Endodermal cell (in vitro differentiated cells): ENCODE measurements around the gene LIPG. TPM values are rescaled to one million over a fixed set of nuclear protein-coding genes. Genes with fewer than 3 reads are reported as not detected.

ENCODE experiments used
- DNase-seq: peaks from one replicate; pipeline ENCODE4 v3.0.0-alpha.2; 2017
- H3K27ac ChIP-seq: 2 replicates; pipeline ENCODE4 v1.5.1; 2013; ENCODE audit warnings: mild to moderate bottlenecking, low read depth, low read length, moderate library complexity
- H3K27me3 ChIP-seq: 2 replicates; pipeline ENCODE4 v1.6.1; 2013; ENCODE audit warnings: mild to moderate bottlenecking, low read length, moderate library complexity; ENCODE audit not compliant: insufficient read depth, control insufficient read depth, poor library complexity, severe bottlenecking
- H3K36me3 ChIP-seq: 2 replicates; pipeline ENCODE4 v1.7.0; 2013; ENCODE audit warnings: mild to moderate bottlenecking, low read length, moderate library complexity; ENCODE audit not compliant: control insufficient read depth, insufficient read depth
- H3K4me1 ChIP-seq: one replicate; pipeline ENCODE4 v1.7.0; 2013; ENCODE audit warnings: low read length; ENCODE audit not compliant: control insufficient read depth, insufficient read depth
- H3K4me3 ChIP-seq: 2 replicates; pipeline ENCODE4 v1.5.1; 2013; ENCODE audit warnings: mild to moderate bottlenecking, low read length, moderate library complexity
- H3K9ac ChIP-seq: 2 replicates; pipeline ENCODE4 v1.6.1; 2013; ENCODE audit warnings: mild to moderate bottlenecking, low read length, moderate library complexity; ENCODE audit not compliant: poor library complexity, severe bottlenecking; ENCODE audit errors: extremely low read depth
- H3K9me3 ChIP-seq: 2 replicates; pipeline ENCODE4 v1.6.1; 2013; ENCODE audit warnings: mild to moderate bottlenecking, low read length, moderate library complexity; ENCODE audit not compliant: control insufficient read depth
- H3K27ac Mint-ChIP-seq: 2 replicates; pipeline ENCODE4 v1.8.0; 2020; ENCODE audit warnings: mixed read lengths
- H3K27me3 Mint-ChIP-seq: 2 replicates; pipeline ENCODE4 v1.8.0; 2021; ENCODE audit warnings: mild to moderate bottlenecking, mixed read lengths; ENCODE audit not compliant: insufficient read depth
- H3K36me3 Mint-ChIP-seq: 2 replicates; pipeline ENCODE4 v1.8.0; 2020; ENCODE audit warnings: low read depth, mixed read lengths
- H3K4me1 Mint-ChIP-seq: 2 replicates; pipeline ENCODE4 v1.8.0; 2020; ENCODE audit warnings: mixed read lengths
- H3K4me3 Mint-ChIP-seq: 2 replicates; pipeline ENCODE4 v1.8.0; 2020; ENCODE audit warnings: mild to moderate bottlenecking, moderate library complexity, mixed read lengths
- H3K9me3 Mint-ChIP-seq: 2 replicates; pipeline ENCODE4 v1.8.0; 2020; ENCODE audit warnings: mild to moderate bottlenecking, mixed read lengths
- CTCF ChIP-seq: fragments of 200-600 bp; sonication (generic); conservative IDR thresholded peaks from 2 replicates; pipeline ENCODE4 v1.5.0; 2021; ENCODE audit warnings: antibody characterized with exemption, mild to moderate bottlenecking
- WGBS, 2 experiments: methylation state at CpG; one replicate each; pipeline versions ENCODE4 v1.1.5 to v1.1.7; 2013; ENCODE audit warnings: missing lambda C conversion rate in 2 of 2, mixed read lengths in 1 of 2; ENCODE audit not compliant: insufficient coverage in 1 of 2, insufficient read length in 1 of 2; 5-methylcytosine and 5-hydroxymethylcytosine counted together
- total RNA-seq, 2 donors: library from RNA; stranded (reverse); fragmentation: NEBNext Ultra II Directional in 1 of 2; extraction: Animal tissue kit (Norgen Biotek cat#: 25700) in 1 of 2; gene quantifications; 2 replicates in 1 of 2; 3 replicates in 1 of 2; pipeline ENCODE4 v1.2.1, GENCODE V29; 2021

The LIPG gene
- total RNA-seq, 2 donors from 2014 or later = 4.0 to 5.0 TPM

GRCh38 chr18:49566985-49567384 is 5.1 kb downstream of the LIPG start:
- Mint-ChIP-seq H3K4me3 (no peak overlapping the region), H3K36me3 (peaks cover 14% of the 10 kb centered on the region), H3K4me1 (peaks cover 13% of the 10 kb centered on the region), H3K27ac (no peak overlapping the region), H3K9me3 (no peaks in the 10 kb centered on the region), H3K27me3 (peaks cover 38% of the 10 kb centered on the region)
- WGBS, 2 experiments = 86 to 92% methylated on average over 2 of the region's 2 CpGs
- peaks cover 40% of the 10 kb centered on the region for H3K27me3 ChIP-seq
- no peak for DNase-seq
- H3K4me3 ChIP-seq = no peak overlapping the region
- H3K9me3 ChIP-seq = no peaks in the 10 kb centered on the region
- peaks cover 7% of the 10 kb centered on the region for H3K4me1 ChIP-seq
- H3K9ac ChIP-seq = no peak overlapping the region
- H3K27ac ChIP-seq = no peak overlapping the region
- no peak for TF ChIP-seq CTCF
- H3K36me3 ChIP-seq = peaks cover 11% of the 10 kb centered on the region

GRCh38 chr18:49569724-49570123 is 7.9 kb downstream of the LIPG start:
- Mint-ChIP-seq H3K9me3 (no peaks in the 10 kb centered on the region), H3K27ac (no peak overlapping the region), H3K4me1 (no peaks in the 10 kb centered on the region), H3K27me3 (peaks cover 12% of the 10 kb centered on the region), H3K4me3 (no peak overlapping the region), H3K36me3 (peaks cover 14% of the 10 kb centered on the region)
- H3K4me1 ChIP-seq = no peaks in the 10 kb centered on the region
- H3K36me3 ChIP-seq = peaks cover 11% of the 10 kb centered on the region
- H3K27me3 ChIP-seq = peaks cover 13% of the 10 kb centered on the region
- no peak for TF ChIP-seq CTCF
- no peak overlapping the region for H3K9ac ChIP-seq
- no peak overlapping the region for H3K4me3 ChIP-seq
- 92 to 100% methylated on average over 2 to 6 of the region's 6 CpGs for whole genome bisulfite sequencing, 2 experiments
- H3K27ac ChIP-seq = no peak overlapping the region
- DNase-seq = no peak
- H3K9me3 ChIP-seq = no peaks in the 10 kb centered on the region

GRCh38 chr18:49570836-49571235 is 9.0 kb downstream of the LIPG start:
- no peaks in the 10 kb centered on the region for H3K9me3 ChIP-seq
- DNase-seq = no peak
- Mint-ChIP-seq H3K4me3 (no peak overlapping the region), H3K27ac (no peak overlapping the region), H3K9me3 (no peaks in the 10 kb centered on the region), H3K36me3 (peaks cover 17% of the 10 kb centered on the region), H3K27me3 (peaks cover 2% of the 10 kb centered on the region), H3K4me1 (no peaks in the 10 kb centered on the region)
- 73 to 77% methylated on average over 4 to 5 of the region's 5 CpGs for WGBS, 2 experiments
- TF ChIP-seq CTCF = no peak
- H3K36me3 ChIP-seq = peaks cover 11% of the 10 kb centered on the region
- H3K4me1 ChIP-seq = no peaks in the 10 kb centered on the region
- no peak overlapping the region for H3K27ac ChIP-seq
- H3K27me3 ChIP-seq = peaks cover 2% of the 10 kb centered on the region
- H3K4me3 ChIP-seq = no peak overlapping the region
- no peak overlapping the region for H3K9ac ChIP-seq
